HEK293 (cell line): ENCODE results near the gene EIF1AD.

Source experiments
- CTCF ChIA-PET: fragments of 350-600 bp; formaldehyde crosslinking; extraction: SDS; loops from one replicate; lab custom pipeline; 2021; ENCODE audit warnings: antibody characterized with exemption; lab: Yijun Ruan, JAX
- POLR2A ChIA-PET: fragments of 300-600 bp; formaldehyde crosslinking; extraction: SDS; loops from one replicate; lab custom pipeline; 2020; ENCODE audit warnings: antibody characterized with exemption, inconsistent platforms; lab: Yijun Ruan, JAX
- H3K27ac ChIP-seq: fragments of 200-500 bp; sonication (Bioruptor generic); 2 replicates; pipeline ENCODE4 v1.5.1; 2014; ENCODE audit warnings: low read depth, low read length, control low read depth, inconsistent platforms; ENCODE audit errors: extremely low read depth
- H3K36me3 ChIP-seq, 2 experiments: fragments of 200-500 bp in 1 of 2; sonication (Bioruptor generic) in 1 of 2; 1 replicate in 1 of 2; 2 replicates in 1 of 2; pipeline ENCODE4 v1.5.1; 2014 to 2017; ENCODE audit warnings: inconsistent platforms in 2 of 2, low read length in 2 of 2; ENCODE audit not compliant: control insufficient read depth in 2 of 2, insufficient read depth in 1 of 2
- H3K4me1 ChIP-seq: fragments of 200-500 bp; sonication (Bioruptor generic); 2 replicates; pipeline ENCODE4 v1.5.1; 2014; ENCODE audit warnings: mild to moderate bottlenecking, low read length, inconsistent platforms; ENCODE audit not compliant: control insufficient read depth, insufficient read depth
- H3K4me3 ChIP-seq: 2 replicates; pipeline ENCODE4 v1.5.1; 2011; ENCODE audit warnings: low read depth, mild to moderate bottlenecking, control low read depth, low read length, moderate library complexity
- H3K9me3 ChIP-seq: fragments of 200-500 bp; sonication (Bioruptor generic); 2 replicates; pipeline ENCODE4 v1.5.1; 2014; ENCODE audit warnings: low read depth, low read length, inconsistent platforms; ENCODE audit not compliant: control insufficient read depth, insufficient read depth
- HOXC10 ChIP-seq: sonication (generic); formaldehyde crosslinking; IDR thresholded peaks from 2 replicates; pipeline ENCODE4 v1.8.1; 2023; ENCODE audit warnings: mild to moderate bottlenecking, missing genetic modification reagents
- KLF9 ChIP-seq: fragments of 450-650 bp; formaldehyde crosslinking; IDR thresholded peaks from 2 replicates; pipeline ENCODE4 v1.5.1; 2016; ENCODE audit warnings: missing biosample characterization, missing genetic modification characterization, low read depth
- MYNN ChIP-seq: fragments of 450-650 bp; formaldehyde crosslinking; IDR thresholded peaks from 2 replicates; pipeline ENCODE4 v1.5.1; 2016; ENCODE audit warnings: missing biosample characterization, missing genetic modification characterization, borderline replicate concordance
- RBAK ChIP-seq: fragments of 450-650 bp; formaldehyde crosslinking; IDR thresholded peaks from 2 replicates; pipeline ENCODE4 v1.5.1; 2016; ENCODE audit warnings: missing biosample characterization, missing genetic modification characterization
- REPIN1 ChIP-seq: fragments of 450-650 bp; formaldehyde crosslinking; IDR thresholded peaks from 2 replicates; pipeline ENCODE4 v1.5.1; 2017; ENCODE audit warnings: missing biosample characterization, missing genetic modification characterization, low read depth
- TRIM28 ChIP-seq: IDR thresholded peaks from 2 replicates; pipeline ENCODE4 v1.6.1; 2011; ENCODE audit warnings: low read length, control low read depth, borderline replicate concordance
- ZBTB17 ChIP-seq: fragments of 450-650 bp; formaldehyde crosslinking; IDR thresholded peaks from 2 replicates; pipeline ENCODE4 v1.5.1; 2016; ENCODE audit warnings: missing biosample characterization, missing genetic modification characterization
- ZNF2 ChIP-seq: fragments of 450-650 bp; formaldehyde crosslinking; IDR thresholded peaks from 2 replicates; pipeline ENCODE4 v1.5.1; 2016; ENCODE audit warnings: missing biosample characterization, missing genetic modification characterization
- ZNF23 ChIP-seq: fragments of 450-650 bp; formaldehyde crosslinking; IDR thresholded peaks from 2 replicates; pipeline ENCODE4 v1.5.1; 2016; ENCODE audit warnings: missing biosample characterization, missing genetic modification characterization, borderline replicate concordance
- ZNF341 ChIP-seq: fragments of 450-650 bp; formaldehyde crosslinking; IDR thresholded peaks from 2 replicates; pipeline ENCODE4; 2016; ENCODE audit warnings: low read depth, missing biosample characterization, missing genetic modification characterization
- ZNF530 ChIP-seq: fragments of 450-650 bp; formaldehyde crosslinking; IDR thresholded peaks from 2 replicates; pipeline ENCODE4 v1.5.1; 2016; ENCODE audit warnings: low read depth, missing biosample characterization, missing genetic modification characterization
- ZNF560 ChIP-seq: fragments of 450-650 bp; formaldehyde crosslinking; IDR thresholded peaks from 2 replicates; pipeline ENCODE4 v1.5.1; 2017; ENCODE audit warnings: missing biosample characterization, missing genetic modification characterization, borderline replicate concordance
- ZNF561 ChIP-seq: fragments of 450-650 bp; IDR thresholded peaks from 2 replicates; pipeline ENCODE4 v1.5.1; 2018; ENCODE audit warnings: missing biosample characterization, missing genetic modification characterization, borderline replicate concordance
- ZNF610 ChIP-seq: fragments of 450-650 bp; formaldehyde crosslinking; IDR thresholded peaks from 2 replicates; pipeline ENCODE4 v1.5.1; 2016; ENCODE audit warnings: missing biosample characterization, missing genetic modification characterization, borderline replicate concordance
- ZNF623 ChIP-seq: fragments of 450-650 bp; formaldehyde crosslinking; IDR thresholded peaks from 2 replicates; pipeline ENCODE4 v1.5.1; 2016; ENCODE audit warnings: missing biosample characterization, missing genetic modification characterization
- ZNF654 ChIP-seq: fragments of 450-650 bp; formaldehyde crosslinking; IDR thresholded peaks from 2 replicates; pipeline ENCODE4 v1.5.1; 2016; ENCODE audit warnings: low read depth, missing biosample characterization, missing genetic modification characterization
- ZNF660 ChIP-seq: fragments of 450-650 bp; IDR thresholded peaks from 2 replicates; pipeline ENCODE4 v1.5.1; 2018; ENCODE audit warnings: missing biosample characterization, mild to moderate bottlenecking, missing genetic modification characterization
- ZNF670 ChIP-seq: fragments of 450-650 bp; formaldehyde crosslinking; IDR thresholded peaks from 2 replicates; pipeline ENCODE4 v1.5.1; 2016; ENCODE audit warnings: missing biosample characterization, missing genetic modification characterization, low read depth
- ZSCAN23 ChIP-seq: fragments of 450-650 bp; formaldehyde crosslinking; IDR thresholded peaks from 2 replicates; pipeline ENCODE4 v1.5.1; 2016; ENCODE audit warnings: missing biosample characterization, missing genetic modification characterization
- ZSCAN30 ChIP-seq: fragments of 450-650 bp; IDR thresholded peaks from 2 replicates; pipeline ENCODE4 v1.5.1; 2018; ENCODE audit warnings: missing biosample characterization, mild to moderate bottlenecking, missing genetic modification characterization, moderate library complexity
- TF ChIP-seq, protein P1 (sequence below): fragments of 450-650 bp; formaldehyde crosslinking; IDR thresholded peaks from 2 replicates; pipeline ENCODE4 v1.5.1; 2016; ENCODE audit warnings: missing biosample characterization, missing genetic modification characterization
- TF ChIP-seq, protein P2 (sequence below): fragments of 450-650 bp; formaldehyde crosslinking; IDR thresholded peaks from 2 replicates; pipeline ENCODE4 v1.5.1; 2017; ENCODE audit warnings: missing biosample characterization, missing genetic modification characterization
- TF ChIP-seq, protein P3 (sequence below): sonication (generic); formaldehyde crosslinking; IDR thresholded peaks from 2 replicates; pipeline ENCODE4 v1.8.1; 2022; ENCODE audit warnings: mild to moderate bottlenecking, moderate library complexity, missing genetic modification reagents
- TF ChIP-seq, protein P4 (sequence below): fragments of 450-650 bp; formaldehyde crosslinking; IDR thresholded peaks from 2 replicates; pipeline ENCODE4 v1.5.1; 2016; ENCODE audit warnings: missing biosample characterization, missing genetic modification characterization, borderline replicate concordance
- TF ChIP-seq, protein P5 (sequence below): fragments of 450-650 bp; formaldehyde crosslinking; IDR thresholded peaks from 2 replicates; pipeline ENCODE4 v1.5.1; 2016; ENCODE audit warnings: missing biosample characterization, missing genetic modification characterization

Gene EIF1AD

DNA sequence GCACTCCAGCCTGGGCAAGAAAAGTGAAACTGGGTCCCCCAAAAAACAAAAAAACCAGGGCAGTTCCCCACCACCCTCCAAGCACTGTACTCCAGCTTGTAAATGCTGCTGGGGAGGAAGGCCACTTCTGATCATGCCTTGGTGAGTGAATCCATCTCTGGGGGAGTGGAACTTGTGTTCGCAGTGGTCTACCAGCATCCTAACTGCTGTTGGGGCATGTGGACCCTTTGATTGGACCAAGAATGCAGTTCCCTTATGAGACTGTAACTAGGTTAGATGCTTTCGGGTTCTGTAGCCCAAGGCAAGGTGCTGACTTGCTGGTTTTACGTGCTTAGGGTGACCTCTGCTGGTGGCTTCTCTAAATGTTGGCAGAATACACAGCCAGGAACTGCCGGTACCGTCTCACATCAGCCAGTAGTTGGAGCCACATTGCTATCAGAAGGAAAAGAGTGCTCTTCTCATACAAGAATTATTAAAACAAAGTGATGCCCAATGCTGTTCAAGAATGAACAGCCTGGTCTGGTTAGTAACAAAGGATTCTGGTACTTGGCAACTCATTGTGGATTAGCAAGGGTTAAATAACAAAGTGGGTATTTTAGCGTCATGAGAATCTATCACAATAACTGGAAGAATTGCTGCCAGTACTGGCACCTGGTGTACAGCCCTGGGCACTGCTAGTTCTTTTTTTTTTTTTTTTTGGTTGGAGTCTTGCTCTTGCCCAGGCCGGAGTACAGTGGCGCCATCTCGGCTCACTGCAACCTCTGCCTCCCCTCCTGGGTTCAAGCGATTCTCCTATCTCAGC is 13.0 kb downstream of the EIF1AD start:
- no peaks in the 10 kb centered on the region for H3K9me3 ChIP-seq
- no peak overlapping the region for H3K4me3 ChIP-seq
- ChIA-PET CTCF (interaction anchor here (0.6 to 7.2 kb wide), 32 partner anchors 9 to 1466 kb away, joined by 3 to 59 read pairs (median 3); partner anchors contain the start of genes BANF1, CABP4, CCDC85B and FIBP), POLR2A (interaction anchor here (0.6 to 1.5 kb wide), 5 partner anchors 98 to 233 kb away, joined by 3 to 5 read pairs (median 3); partner anchors contain the start of genes CFL1 and FIBP)
- H3K4me1 ChIP-seq: no peaks in the 10 kb centered on the region
- H3K36me3 ChIP-seq: peaks cover 0 to 4% of the 10 kb centered on the region in 2 experiments; a peak in 1 of 3 replicates
- H3K27ac ChIP-seq: no peak overlapping the region
- TF ChIP-seq, protein P1, sequence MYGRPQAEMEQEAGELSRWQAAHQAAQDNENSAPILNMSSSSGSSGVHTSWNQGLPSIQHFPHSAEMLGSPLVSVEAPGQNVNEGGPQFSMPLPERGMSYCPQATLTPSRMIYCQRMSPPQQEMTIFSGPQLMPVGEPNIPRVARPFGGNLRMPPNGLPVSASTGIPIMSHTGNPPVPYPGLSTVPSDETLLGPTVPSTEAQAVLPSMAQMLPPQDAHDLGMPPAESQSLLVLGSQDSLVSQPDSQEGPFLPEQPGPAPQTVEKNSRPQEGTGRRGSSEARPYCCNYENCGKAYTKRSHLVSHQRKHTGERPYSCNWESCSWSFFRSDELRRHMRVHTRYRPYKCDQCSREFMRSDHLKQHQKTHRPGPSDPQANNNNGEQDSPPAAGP (tag by site-specific recombination): 0 out of 2 replicates have a peak, but pooled peaks have one; percentile 36
- TF ChIP-seq ZNF530: no peak
- TF ChIP-seq RBAK: no peak
- TF ChIP-seq ZNF560: no peak
- TF ChIP-seq ZNF654 (tag by site-specific recombination): peak; percentile 98
- TF ChIP-seq, protein P2, sequence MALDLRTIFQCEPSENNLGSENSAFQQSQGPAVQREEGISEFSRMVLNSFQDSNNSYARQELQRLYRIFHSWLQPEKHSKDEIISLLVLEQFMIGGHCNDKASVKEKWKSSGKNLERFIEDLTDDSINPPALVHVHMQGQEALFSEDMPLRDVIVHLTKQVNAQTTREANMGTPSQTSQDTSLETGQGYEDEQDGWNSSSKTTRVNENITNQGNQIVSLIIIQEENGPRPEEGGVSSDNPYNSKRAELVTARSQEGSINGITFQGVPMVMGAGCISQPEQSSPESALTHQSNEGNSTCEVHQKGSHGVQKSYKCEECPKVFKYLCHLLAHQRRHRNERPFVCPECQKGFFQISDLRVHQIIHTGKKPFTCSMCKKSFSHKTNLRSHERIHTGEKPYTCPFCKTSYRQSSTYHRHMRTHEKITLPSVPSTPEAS (tag by site-specific recombination): no peak
- TF ChIP-seq, protein P3, sequence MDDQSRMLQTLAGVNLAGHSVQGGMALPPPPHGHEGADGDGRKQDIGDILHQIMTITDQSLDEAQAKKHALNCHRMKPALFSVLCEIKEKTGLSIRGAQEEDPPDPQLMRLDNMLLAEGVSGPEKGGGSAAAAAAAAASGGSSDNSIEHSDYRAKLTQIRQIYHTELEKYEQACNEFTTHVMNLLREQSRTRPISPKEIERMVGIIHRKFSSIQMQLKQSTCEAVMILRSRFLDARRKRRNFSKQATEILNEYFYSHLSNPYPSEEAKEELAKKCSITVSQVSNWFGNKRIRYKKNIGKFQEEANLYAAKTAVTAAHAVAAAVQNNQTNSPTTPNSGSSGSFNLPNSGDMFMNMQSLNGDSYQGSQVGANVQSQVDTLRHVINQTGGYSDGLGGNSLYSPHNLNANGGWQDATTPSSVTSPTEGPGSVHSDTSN (CRISPR knock-in tag): no peak
- TF ChIP-seq ZNF623 (tag by site-specific recombination): no peak
- TF ChIP-seq ZNF23 (tag by site-specific recombination): no peak
- TF ChIP-seq REPIN1 (tag by site-specific recombination): no peak
- 0 out of 2 replicates have a peak, but pooled peaks have one; percentile 16 for TF ChIP-seq ZNF341 (tag by site-specific recombination)
- no peak for TF ChIP-seq MYNN (tag by site-specific recombination)
- TF ChIP-seq KLF9 (tag by site-specific recombination): no peak
- TF ChIP-seq, protein P4, sequence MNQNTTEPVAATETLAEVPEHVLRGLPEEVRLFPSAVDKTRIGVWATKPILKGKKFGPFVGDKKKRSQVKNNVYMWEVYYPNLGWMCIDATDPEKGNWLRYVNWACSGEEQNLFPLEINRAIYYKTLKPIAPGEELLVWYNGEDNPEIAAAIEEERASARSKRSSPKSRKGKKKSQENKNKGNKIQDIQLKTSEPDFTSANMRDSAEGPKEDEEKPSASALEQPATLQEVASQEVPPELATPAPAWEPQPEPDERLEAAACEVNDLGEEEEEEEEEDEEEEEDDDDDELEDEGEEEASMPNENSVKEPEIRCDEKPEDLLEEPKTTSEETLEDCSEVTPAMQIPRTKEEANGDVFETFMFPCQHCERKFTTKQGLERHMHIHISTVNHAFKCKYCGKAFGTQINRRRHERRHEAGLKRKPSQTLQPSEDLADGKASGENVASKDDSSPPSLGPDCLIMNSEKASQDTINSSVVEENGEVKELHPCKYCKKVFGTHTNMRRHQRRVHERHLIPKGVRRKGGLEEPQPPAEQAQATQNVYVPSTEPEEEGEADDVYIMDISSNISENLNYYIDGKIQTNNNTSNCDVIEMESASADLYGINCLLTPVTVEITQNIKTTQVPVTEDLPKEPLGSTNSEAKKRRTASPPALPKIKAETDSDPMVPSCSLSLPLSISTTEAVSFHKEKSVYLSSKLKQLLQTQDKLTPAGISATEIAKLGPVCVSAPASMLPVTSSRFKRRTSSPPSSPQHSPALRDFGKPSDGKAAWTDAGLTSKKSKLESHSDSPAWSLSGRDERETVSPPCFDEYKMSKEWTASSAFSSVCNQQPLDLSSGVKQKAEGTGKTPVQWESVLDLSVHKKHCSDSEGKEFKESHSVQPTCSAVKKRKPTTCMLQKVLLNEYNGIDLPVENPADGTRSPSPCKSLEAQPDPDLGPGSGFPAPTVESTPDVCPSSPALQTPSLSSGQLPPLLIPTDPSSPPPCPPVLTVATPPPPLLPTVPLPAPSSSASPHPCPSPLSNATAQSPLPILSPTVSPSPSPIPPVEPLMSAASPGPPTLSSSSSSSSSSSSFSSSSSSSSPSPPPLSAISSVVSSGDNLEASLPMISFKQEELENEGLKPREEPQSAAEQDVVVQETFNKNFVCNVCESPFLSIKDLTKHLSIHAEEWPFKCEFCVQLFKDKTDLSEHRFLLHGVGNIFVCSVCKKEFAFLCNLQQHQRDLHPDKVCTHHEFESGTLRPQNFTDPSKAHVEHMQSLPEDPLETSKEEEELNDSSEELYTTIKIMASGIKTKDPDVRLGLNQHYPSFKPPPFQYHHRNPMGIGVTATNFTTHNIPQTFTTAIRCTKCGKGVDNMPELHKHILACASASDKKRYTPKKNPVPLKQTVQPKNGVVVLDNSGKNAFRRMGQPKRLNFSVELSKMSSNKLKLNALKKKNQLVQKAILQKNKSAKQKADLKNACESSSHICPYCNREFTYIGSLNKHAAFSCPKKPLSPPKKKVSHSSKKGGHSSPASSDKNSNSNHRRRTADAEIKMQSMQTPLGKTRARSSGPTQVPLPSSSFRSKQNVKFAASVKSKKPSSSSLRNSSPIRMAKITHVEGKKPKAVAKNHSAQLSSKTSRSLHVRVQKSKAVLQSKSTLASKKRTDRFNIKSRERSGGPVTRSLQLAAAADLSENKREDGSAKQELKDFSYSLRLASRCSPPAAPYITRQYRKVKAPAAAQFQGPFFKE (tag by site-specific recombination): no peak
- no peak for TF ChIP-seq HOXC10 (CRISPR knock-in tag)
- TF ChIP-seq ZNF561 (tag by site-specific recombination): 0 out of 2 replicates have a peak, but pooled peaks have one; percentile 30
- peak; percentile 74; the same call in 1 of the 2 replicates for TF ChIP-seq ZNF660 (tag by site-specific recombination)
- TF ChIP-seq ZNF610: no peak
- peak; percentile 71 for TF ChIP-seq ZSCAN30 (tag by site-specific recombination)
- no peak for TF ChIP-seq ZSCAN23 (tag by site-specific recombination)
- TF ChIP-seq ZBTB17 (tag by site-specific recombination): peak; percentile 60; the same call in 1 of the 2 replicates
- 0 out of 2 replicates have a peak, but pooled peaks have one; percentile 57 for TF ChIP-seq ZNF2 (tag by site-specific recombination)
- TF ChIP-seq ZNF670 (tag by site-specific recombination): no peak
- TF ChIP-seq, protein P5, sequence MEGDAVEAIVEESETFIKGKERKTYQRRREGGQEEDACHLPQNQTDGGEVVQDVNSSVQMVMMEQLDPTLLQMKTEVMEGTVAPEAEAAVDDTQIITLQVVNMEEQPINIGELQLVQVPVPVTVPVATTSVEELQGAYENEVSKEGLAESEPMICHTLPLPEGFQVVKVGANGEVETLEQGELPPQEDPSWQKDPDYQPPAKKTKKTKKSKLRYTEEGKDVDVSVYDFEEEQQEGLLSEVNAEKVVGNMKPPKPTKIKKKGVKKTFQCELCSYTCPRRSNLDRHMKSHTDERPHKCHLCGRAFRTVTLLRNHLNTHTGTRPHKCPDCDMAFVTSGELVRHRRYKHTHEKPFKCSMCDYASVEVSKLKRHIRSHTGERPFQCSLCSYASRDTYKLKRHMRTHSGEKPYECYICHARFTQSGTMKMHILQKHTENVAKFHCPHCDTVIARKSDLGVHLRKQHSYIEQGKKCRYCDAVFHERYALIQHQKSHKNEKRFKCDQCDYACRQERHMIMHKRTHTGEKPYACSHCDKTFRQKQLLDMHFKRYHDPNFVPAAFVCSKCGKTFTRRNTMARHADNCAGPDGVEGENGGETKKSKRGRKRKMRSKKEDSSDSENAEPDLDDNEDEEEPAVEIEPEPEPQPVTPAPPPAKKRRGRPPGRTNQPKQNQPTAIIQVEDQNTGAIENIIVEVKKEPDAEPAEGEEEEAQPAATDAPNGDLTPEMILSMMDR (tag by site-specific recombination): peak; percentile 94
- no peak for TF ChIP-seq TRIM28
